HG03159 (cell line): ENCODE results near the gene STC2.

Source experiments
- ATAC-seq: cut with Tn5 transposase; IDR thresholded peaks from one replicate; pipeline ENCODE4 v1.9.1; 2021; ENCODE audit warnings: mild to moderate bottlenecking, moderate library complexity; ENCODE audit not compliant: unreplicated experiment

Gene STC2

GRCh38 chr5:173268750-173269432, 59.3 kb downstream of the STC2 start:
- ATAC-seq = no peak

DNA sequence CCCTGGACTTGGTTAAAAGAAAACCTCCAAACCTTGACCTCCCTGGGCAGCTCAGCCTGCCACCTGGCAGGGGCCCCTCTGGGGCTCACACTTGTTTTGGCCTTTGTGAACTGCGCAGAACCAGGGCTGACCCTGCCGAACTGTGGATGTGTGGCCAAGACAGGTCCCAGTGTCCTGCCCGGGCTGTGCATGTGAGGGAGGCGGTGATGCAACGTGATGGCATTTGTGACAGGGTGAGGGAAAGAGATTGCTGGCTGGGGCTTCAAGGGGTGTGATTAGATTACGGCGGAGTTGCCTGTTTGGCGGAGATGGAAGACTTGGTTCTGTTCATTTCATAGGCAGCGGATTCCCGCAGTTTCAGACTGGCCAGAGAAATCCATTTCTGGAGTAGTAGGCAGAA, 62.8 kb downstream of the STC2 start:
- ATAC-seq = no peak
